GM19452 (cell line): ENCODE measurements around the gene SPAG6.

Source experiments
- ATAC-seq: cut with Tn5 transposase; IDR thresholded peaks from one replicate; pipeline ENCODE4 v1.9.1; 2021; ENCODE audit not compliant: unreplicated experiment

SPAG6 gene

DNA sequence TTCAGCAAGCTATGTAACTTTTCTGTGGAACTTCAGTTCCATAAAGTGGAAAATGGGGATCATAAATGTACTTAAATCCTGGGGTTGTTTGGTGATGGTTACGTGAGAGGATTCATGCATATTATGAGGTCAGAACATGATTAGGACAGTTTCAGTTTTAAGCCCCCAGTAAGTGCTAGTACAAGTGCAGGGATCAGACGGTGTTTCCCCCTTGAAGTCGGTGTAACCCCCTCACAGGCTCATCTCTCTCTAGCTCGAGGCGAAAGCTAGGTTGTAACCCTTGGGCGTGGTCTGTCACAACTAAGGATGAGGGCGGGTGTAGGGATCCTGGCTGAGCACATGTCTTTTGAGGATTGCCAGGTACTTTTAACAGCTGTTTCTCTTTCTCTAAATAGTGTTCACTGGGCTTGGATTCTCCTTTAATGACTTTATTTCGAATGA, 84.7 kb downstream of the SPAG6 start:
- no peak for ATAC-seq

DNA sequence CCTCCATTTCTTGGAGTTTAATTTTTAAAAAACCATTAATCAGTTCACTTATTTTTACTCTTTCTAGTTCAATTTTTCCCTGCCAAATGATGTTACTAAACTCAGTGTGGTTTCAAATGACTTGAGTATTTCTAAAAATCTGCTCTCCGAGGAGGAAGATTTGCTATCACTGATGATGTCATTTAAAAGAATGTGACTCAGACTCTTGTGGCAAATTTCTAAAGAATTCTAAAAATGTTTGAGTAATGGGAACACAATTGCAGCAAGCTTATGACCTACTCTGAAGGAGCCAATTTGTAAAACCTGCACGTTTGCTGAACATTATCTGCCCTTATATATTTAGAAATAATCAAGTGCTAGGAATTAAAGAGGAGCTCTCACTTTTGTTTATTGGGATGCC, 88.6 kb downstream of the SPAG6 start:
- no peak for ATAC-seq

DNA sequence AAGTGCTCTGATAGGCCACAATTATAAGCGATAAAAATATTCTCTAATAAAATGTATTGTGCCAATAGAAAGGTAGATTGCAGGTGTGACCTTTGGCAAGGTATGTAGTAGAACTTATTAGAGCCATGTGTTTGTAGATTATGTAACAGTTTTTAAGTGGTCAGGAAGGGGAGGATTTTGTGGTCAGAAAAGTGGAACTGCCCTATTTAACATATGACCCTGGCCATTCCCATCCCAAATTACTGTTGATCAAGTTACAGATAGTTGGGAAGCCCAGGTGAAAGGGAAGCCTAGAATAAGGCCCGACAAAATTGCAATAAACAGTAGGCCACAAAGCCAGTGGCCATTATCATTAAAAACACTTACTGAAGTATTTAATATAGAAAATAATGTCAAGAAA, 89.2 kb downstream of the SPAG6 start:
- no peak for ATAC-seq

DNA sequence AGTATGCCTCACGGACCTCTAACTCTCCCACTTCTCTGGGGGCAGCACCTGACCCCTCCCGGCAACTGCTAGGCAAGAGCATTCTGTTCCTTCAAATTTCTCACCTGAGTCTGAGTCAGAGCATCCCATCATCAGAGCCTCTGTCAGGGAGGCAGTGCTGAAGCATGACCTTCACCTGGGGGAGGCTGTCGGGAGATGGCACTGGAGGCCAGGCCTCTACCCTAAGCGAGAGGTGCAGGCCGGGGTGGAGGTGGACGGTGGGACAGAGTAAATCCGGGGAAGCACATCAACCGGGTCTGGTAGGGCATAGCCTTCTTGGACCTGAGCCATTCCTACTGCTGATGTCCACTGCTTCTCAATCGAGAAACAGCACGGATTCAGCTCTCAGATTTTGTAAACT, 90.4 kb downstream of the SPAG6 start:
- ATAC-seq: no peak

DNA sequence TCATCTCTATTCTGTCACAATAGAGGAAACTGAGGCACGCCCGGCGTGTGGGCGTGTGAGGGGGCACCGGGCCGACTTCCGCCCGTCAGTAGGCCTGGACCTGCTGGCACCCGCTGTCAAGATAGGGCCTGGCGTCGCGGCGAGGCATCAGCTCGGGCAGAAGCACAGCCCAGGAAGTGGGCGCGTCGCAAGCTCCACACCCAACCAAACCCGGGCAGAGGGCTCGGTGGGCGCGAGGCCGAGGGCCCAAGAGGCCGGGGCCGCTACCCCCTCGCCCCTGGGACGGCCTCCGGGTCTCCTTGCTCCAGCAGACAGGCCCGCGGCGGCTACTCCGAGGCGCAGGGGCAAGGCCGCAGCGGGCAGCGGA, 91.2 kb downstream of the SPAG6 start:
- ATAC-seq: peak; percentile 43

DNA sequence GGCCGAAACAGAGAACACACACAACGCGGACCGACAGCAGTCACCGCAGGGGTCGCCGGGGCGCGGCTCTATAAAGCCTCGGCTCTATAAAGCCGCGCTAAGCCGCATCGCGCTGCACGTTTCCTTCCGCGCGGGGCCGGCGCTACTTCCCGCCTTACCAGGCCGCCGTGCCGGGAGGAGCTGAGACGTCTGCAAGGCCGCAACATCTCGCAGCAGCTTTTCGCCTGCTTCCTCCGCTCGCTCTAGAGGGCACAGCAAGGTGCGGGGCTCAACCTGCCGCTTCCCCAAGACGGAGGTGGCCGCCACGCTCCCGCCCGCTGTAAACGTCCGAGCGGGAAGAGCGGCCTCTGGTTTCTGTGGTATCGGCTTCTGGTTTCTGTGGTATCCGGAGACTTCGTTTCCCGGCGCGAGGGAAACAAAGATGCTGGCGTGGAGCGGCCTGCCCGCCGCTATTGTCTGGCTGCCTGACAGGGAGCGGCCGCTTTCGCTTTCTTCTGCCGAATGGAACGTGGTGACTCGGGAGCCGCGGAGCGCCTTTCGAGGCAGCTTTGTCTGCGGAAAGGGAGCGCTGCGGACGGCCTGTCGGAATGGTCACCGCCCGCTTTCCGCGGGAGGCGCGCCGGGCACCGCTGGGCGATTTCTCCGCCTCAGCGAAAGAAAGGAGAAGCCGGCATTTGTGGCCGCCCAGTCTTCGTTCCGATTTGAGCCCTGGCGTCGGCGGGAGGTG, 91.8 kb downstream of the SPAG6 start:
- ATAC-seq: peak; percentile 79

DNA sequence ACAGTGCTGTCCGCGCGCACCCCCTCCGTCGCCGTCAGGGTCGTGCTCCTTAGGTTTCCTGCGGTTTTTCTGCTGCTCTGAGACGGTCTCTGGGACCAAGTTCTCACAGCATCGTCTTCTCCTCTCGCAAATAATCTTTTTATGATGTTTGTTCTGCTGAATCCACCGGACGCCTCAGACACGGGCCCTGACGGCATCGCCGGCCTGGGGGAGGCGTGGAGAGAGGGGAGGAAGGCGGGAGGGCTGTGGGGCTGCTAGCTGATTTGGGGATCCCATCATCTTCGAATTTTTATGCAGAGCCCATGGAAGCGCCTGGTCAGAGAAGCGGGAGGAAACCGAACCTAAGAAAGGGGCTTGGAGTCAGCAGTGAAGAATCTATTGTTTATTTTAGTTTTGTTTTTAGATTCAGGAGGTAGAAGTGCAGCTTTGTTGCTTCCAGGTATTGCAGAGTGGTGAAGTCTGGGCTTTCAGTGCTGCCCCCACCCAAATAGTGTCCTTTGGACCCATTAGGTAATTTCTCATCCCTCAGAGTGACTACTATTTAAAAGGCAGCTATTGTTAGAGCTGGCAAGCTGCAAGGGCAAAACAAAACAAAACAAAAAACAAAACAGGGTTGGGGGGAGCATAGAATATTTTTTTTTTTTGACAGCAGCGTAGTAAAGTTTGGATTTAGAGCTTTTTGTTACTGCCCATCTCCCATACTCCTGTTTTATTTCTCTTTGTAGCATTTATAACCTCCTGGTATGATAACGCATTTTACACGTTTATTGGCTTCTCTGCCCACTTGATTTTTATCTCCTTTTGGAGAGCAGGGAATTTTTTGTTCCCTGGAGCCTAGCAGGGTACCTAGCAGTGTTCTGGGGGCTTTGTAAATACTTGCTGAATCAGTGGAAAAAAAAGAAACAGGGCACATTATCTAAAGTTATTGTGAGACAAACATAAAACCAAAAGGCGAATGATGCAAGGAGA, 92.6 kb downstream of the SPAG6 start:
- ATAC-seq: peak; percentile 5

DNA sequence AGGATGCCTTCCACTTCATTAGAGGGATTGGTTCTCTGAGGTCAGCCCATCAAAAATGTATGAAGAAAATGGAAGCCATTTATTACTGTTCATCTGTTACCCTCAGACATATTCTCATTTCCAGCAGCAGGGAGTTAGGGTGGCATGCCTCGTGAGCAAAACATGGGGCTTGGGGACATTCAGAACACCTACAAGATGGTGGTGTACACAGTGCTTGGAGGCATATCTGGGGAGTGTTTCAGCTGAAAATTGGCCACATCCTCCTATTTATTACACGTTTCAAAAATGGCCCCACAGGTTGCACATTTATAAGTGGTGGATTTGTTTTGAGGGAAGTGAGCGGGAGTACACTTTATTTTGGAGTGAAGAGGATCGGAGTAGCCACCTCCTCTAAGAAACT, 93.4 kb downstream of the SPAG6 start:
- no peak for ATAC-seq

DNA sequence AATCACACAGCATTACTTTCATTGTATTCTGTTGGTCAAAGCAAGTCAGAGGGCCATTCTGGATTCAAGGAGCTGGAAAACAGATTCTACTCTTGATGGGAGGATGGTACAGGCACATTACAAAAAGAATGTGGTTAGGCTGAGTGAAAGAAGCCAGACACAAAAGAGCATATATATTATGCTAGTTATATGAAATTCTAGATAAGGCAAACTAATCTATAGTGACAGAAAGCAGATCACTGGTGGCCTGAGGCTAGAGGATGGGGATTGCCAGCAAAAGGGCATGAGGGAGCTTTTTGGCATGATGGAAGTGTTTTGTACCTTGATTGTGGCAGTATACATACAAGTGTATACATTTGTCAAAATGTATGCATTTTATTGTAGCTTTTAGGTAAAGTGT, 96.8 kb downstream of the SPAG6 start:
- no peak for ATAC-seq

DNA sequence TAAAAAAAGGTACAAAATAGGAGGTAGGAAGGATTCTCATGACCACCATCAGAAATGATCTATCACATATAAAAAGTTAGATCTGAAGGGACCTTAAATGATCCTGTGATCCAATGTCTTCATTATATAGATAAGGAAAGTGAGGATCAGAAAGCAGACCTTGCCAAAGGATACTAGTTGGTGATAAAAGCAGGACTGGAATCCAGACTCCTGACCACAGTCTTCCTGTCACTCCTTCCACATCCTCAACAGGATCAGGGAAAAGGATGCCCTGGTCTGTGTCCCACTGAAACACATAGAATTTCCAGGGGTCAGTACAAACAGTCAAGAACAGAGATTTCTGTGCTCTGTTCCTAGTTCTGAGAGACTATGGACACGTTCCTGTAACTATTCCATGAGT, 97.2 kb downstream of the SPAG6 start:
- no peak for ATAC-seq

DNA sequence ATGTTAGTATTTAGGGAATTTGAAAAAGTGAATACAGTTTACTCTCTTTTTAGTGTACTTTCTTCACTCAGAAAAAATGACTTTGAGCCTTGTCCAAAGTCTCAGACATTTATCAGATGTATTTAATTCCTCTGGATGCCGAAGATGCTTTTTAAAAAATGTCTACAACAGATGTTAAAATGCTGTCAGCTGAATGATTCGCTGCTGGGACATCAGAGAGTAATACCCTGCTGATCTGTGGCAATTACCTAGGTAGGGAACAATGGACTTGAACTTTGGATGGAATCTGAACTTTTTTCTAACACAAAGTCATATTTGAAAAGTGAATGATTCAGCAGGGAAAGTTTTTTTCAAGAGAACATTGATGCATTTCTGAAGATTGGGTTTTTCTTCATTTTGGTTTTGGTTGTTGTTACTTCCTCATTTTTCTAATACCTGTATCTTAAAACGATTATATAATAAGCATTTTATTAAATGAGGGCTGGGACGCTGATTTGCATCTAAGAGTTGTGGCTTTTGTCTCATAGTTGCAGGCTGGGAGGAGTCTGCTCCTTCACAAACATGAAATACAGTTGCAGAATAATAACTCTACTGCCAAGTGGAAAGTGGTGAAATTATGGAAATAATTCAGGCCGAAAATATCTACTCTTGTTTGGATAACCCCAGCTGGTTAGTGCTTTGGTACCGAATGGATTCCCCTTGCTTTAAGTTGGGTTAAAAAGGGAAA, 98.0 kb downstream of the SPAG6 start:
- no peak for ATAC-seq

DNA sequence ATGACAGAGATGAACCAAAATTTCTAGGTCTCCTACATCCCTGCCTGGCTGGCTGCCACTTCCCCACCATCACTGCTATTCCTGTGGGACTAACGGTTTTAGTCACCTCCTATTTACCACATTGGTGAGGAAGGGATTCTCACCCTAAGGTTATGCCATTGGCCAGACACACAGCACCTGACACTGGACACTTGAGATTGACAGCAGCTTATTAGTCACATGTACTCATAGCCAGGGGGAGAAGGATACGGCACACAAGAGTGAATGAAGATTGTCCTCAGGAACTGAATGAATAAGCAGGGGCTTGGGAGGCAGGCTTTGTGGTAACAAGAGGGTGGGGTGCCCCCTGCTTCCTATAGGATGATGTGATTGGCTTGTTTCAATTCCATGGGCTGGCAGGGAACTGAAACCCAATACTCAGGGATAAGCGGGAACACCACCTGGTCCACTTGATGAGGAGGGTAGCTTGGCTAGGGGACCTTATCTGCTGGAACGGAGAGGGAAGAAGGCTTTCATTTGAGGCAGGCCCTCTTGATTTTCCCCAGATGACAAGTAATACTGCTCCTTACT, 99.0 kb downstream of the SPAG6 start:
- no peak for ATAC-seq

DNA sequence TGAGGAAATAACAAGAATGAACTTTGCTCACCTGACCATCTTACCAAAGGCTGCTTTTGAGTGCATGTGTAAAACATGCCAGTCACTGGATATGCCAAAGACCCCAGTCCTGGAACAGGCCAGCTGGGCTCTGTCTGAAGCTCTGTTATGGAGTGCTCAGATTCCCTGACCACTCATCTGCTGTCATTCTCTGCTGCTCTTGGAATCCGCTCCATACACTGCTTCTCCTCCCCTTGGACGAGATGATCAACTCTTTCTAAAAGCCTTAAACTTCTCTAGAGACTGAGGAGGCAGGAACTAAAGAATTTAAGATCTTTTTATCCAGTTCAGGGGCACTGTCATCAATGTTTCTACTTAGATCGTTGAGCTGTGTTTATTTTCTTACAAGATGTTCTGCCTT, 100.2 kb downstream of the SPAG6 start:
- ATAC-seq: no peak

DNA sequence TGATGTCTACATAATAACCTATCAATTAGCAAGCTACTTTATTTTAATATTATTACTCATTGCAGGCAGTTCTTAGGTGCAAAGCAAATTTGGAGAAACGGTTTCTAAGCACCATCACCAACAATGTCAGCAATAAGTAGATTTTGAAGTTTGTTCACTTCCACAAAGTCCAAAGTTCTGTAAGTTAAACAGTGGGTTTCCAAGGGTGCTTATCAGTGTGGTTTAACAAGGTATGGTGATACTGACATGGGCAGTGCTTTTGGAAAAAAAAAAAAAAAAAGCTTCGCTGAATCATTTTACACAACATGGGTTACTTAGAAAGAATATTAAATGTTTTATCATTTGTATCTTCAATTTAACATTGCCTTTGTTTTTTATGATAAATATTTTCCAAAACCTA, 101.8 kb downstream of the SPAG6 start:
- ATAC-seq: no peak

DNA sequence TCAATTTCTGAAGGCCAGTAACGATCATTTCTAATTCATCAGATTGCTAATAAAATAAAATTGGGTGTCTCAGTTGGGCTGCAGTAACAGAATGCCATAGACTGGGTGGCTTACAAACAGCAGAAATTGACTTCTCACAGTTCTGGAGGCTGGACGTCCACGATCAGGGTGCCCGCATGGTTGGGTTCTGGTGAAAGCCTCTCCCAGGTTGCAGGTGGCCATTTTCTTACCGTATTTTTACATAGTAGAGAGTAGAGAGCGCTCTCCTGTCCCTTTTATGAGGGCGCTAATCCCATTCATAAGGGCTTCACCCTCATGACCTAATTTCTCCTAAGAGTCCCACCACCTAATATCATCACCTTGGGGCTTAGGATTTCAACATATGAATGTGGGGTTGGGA, 106.0 kb downstream of the SPAG6 start:
- no peak for ATAC-seq

DNA sequence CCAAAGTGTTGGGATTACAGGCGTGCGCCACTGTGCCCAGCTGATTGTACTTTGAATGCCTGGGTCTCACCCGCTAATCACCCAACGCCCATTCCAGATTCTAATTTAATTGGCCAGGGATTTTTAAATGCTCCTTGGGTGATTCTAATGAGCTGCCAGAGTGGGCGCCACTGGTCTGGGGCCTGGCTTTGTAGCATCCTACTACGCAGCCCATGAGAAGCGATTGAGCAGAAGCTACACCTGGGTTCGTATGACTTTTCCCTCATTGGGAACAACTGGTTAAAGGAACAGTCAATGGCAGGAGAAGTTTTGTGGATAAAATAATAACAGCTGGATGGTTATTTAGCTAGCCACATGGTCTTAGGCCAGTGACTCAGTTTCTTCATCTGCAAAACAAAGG, 108.0 kb downstream of the SPAG6 start:
- ATAC-seq: no peak

DNA sequence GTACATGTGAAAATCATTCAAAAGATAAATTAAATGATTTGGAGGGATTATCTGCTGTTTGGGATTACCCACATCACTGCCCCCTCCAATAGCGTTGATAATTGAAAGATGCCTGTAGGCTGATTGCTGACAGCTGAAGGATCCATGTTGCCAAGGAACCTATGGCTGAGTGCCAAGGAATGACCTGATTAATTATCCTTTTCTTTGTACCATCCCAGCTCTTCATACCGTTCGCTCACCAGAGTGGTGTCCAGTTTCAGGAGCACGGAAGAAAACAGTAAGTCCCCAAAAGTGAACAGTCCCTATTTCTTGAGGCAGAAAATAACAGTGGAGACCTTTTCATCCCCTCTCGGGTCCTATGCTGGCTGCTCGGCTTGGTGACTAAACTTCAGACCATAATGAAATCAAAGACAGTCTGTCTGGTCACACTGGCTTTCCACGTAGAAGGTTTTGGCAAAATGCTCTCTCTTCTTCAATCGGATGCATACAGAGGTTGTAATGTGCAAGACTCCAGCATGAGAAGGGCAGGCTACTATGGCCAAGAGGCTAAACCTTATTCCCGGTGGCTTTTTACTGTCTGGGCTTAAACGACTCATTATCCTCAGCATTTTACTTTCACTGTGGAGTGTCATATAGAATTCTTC, 108.8 kb downstream of the SPAG6 start:
- ATAC-seq: no peak

DNA sequence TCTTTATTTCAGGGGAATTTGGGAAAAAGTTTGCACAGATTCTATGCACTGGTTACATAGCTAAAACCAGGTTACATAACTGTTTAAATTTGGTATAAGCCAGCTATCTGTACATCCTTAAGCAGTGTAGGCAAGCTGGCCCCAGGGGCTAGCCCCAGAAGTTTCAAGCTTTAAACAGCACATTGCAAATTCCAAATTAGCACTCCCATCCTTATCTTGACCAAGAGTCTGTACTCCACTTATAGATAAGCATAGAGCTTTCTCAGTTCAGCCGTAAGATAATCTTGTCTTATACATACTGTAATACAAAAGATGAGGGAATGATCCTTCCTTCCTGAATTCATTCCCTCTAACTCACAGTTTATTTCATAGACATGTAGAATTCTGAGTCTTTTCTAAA, 109.3 kb downstream of the SPAG6 start:
- ATAC-seq: no peak

DNA sequence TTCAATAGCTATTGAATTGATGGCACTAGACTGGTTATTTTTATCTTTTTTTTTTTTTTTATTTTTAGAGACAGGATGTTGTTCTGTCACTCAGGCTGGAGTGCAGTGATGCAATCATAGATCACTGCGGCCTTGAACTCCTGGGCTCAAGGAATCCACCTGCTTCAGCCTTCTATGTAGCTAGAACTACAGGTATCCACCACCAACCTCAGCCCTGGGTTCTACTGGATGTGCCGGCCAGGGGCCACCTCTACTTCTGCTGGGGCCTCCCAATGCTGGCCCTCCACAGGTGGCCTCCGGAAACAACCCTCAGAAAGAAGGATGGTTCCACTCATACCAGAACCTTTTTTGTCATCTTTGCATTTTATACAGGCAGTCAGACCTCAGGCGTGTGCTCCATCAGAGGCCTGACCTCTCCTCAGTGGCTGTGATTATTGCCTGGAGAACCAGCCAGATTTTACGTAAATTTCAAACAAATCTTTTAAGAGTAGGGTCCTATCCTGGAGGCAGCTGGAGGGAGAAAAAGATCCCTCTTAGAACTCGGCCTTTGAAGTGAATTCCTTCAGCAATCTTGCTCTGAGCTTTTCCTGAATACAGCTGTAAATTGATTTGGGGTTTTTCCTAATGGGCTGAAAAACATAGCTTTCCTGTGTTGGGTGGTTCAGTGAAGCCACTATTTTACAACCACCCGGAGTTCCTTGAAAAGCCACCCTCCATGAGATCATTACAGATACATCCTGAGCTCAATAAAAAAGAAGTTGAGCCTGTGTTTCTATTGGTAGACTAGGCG, 110.0 kb downstream of the SPAG6 start:
- no peak for ATAC-seq

DNA sequence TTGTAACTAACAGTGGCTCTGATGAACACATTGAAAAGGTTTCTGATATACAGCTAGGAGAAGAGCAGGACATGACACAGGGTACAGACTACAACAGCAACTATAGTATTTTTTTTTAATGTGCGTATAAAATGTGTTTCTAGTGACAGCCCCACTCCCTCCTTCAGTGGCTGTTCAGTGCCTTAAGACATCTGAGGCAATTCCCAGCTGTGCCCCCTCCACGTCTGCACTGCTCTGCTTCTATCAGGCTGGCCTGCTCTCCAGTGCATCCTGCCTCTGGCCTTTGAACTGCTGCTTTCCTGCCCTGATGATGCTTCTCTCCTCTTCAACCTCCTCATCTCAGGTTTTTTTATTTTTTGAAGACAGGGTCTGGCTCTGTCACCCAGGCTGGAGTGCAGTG, 111.2 kb downstream of the SPAG6 start:
- no peak for ATAC-seq
